Uterus (tissue), 4 donors: Measurements from ENCODE around the gene CPVL. TPM values are rescaled to one million over a fixed set of nuclear protein-coding genes. Genes with fewer than 3 reads are reported as not detected.
A peak's percentile ranks its signal among the peaks of the same experiment; 100 is the strongest.

ENCODE experiments used
- DNase-seq, 2 donors: peaks; one replicate each; pipeline ENCODE4 v3.0.0-alpha.2; 2019 to 2020
- H3K27ac ChIP-seq, 2 donors: fragments of 200-600 bp; sonication (generic); 1 replicate in 1 of 2; 2 replicates in 1 of 2; pipeline ENCODE4 v1.5.1; 2016 to 2018
- H3K27me3 ChIP-seq, 2 donors: fragments of 200-600 bp; sonication (generic); one replicate each; pipeline ENCODE4 v1.5.1; 2018 to 2019; ENCODE audit warnings: control low read depth in 1 of 2
- H3K36me3 ChIP-seq, 2 donors: fragments of 200-600 bp; sonication (generic); one replicate each; pipeline ENCODE4 v1.5.1; 2019; ENCODE audit warnings: control low read depth in 1 of 2
- H3K4me1 ChIP-seq, 2 donors: fragments of 200-600 bp; sonication (generic); one replicate each; pipeline ENCODE4 v1.5.1; 2018 to 2019; ENCODE audit warnings: control low read depth in 1 of 2
- H3K4me3 ChIP-seq, 2 donors: fragments of 200-600 bp; sonication (generic); 1 replicate in 1 of 2; 2 replicates in 1 of 2; pipeline ENCODE4 v1.5.1; 2018 to 2019; ENCODE audit warnings: mild to moderate bottlenecking in 1 of 2
- H3K9me3 ChIP-seq, 2 donors: fragments of 200-600 bp; sonication (generic); one replicate each; pipeline ENCODE4 v1.5.1; 2019; ENCODE audit warnings: control low read depth in 1 of 2
- CTCF ChIP-seq, 4 experiments: fragments of 200-600 bp in 2 of 4; fragments of 450-650 bp in 2 of 4; sonication (generic) in 2 of 4; IDR thresholded peaks; one replicate each; pipeline ENCODE4 v1.5.1; 2016 to 2019; ENCODE audit warnings: antibody characterized with exemption in 4 of 4, mild to moderate bottlenecking in 2 of 4, moderate library complexity in 1 of 4
- POLR2A ChIP-seq, 2 donors: fragments of 450-650 bp; IDR thresholded peaks; one replicate each; pipeline ENCODE4 v1.6.1; 2016; ENCODE audit warnings: antibody characterized with exemption in 2 of 2, mild to moderate bottlenecking in 1 of 2, moderate library complexity in 1 of 2
- intact Hi-C: fragments of 100-400 bp; cut with DNase I; formaldehyde crosslinking; loops from one replicate; pipeline ENCODE4 v1.15.1; 2023; ENCODE audit warnings: low total_unique reads
- total RNA-seq, 4 donors: library from RNA; depleted of rRNA in 3 of 4; stranded (reverse); fragments of >200 nt in 3 of 4; gene quantifications; one replicate each; pipeline versions ENCODE4 v1.1.0 to v1.2.4, GENCODE V29; 2014 to 2023
- donor health status: DM: yes; HTN: yes; CAD: no.

The CPVL gene
- total RNA-seq, 4 donors from 2014 or later: 8.5 to 21.1 (median 14.5) TPM

GRCh38 chr7:29038463-29038862 lies 107.9 kb downstream of the CPVL start:
- H3K27me3 ChIP-seq: no peaks in the 10 kb centered on the region
- H3K27ac ChIP-seq: peak overlapping the region in 1 of 2 donors; percentile 24
- H3K36me3 ChIP-seq: no peaks in the 10 kb centered on the region
- DNase-seq: no peak
- TF ChIP-seq POLR2A (IDR thresholded peaks at IDR 0.05) (no peak), CTCF (IDR thresholded peaks at IDR 0.05) (no peak)
- H3K4me1 ChIP-seq: no peaks in the 10 kb centered on the region
- intact Hi-C loops: no loop called here
- H3K4me3 ChIP-seq: no peak overlapping the region
- H3K9me3 ChIP-seq: no peaks in the 10 kb centered on the region

DNA sequence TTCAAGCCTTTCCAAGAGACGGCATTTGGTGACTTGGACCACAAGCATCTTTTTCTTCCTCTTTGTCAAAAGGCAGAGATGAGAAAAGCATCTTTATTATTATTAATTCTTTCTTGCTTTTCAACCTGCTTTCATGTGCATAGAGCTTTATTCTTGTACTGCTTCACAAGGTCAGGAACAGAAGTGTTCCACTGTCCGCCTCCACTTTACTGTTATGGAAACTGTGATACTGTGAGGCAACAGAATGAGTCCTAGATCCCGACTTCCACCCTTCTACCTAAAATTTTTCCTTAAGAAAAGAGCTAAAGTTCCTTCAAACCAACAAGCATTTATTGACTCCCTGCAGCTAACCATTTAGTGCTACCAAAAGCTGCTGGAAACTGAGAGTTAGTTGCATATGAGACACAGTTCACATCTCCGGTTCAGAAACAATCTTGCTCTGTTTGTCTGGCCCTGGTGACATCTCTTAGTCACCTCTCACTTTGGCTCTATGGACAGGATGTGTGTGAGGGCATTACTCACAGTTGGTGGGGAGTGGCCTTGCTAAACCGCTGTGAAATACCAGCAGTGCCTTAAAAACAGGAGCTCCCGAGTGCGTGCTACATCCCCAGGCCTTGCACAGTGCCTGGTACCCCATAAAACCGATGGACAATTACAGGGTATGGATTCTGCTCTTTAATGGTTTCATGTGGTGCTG lies 111.1 kb downstream of the CPVL start:
- no peak for TF ChIP-seq POLR2A (IDR thresholded peaks at IDR 0.05)
- Histone ChIP-seq H3K4me1 (no peaks in the 10 kb centered on the region), H3K27ac (no peak overlapping the region), H3K9me3 (no peaks in the 10 kb centered on the region), H3K36me3 (no peaks in the 10 kb centered on the region), H3K4me3 (no peak overlapping the region), H3K27me3 (no peaks in the 10 kb centered on the region)
- DNase-seq: no peak
- intact Hi-C loops: no loop called here

GRCh38 chr7:29033584-29033983 lies 112.8 kb downstream of the CPVL start:
- Histone ChIP-seq H3K36me3 (no peaks in the 10 kb centered on the region), H3K27me3 (no peaks in the 10 kb centered on the region), H3K4me1 (no peaks in the 10 kb centered on the region), H3K9me3 (no peaks in the 10 kb centered on the region), H3K27ac (no peak overlapping the region), H3K4me3 (no peak overlapping the region)
- intact Hi-C loops: no loop called here
- no peak for DNase-seq
- TF ChIP-seq POLR2A (IDR thresholded peaks at IDR 0.05): no peak
- no peak for TF ChIP-seq CTCF (IDR thresholded peaks at IDR 0.05)

- Histone ChIP-seq H3K9me3 (no peaks in the 10 kb centered on the region), H3K36me3 (no peaks in the 10 kb centered on the region), H3K27ac (no peak overlapping the region), H3K27me3 (no peaks in the 10 kb centered on the region), H3K4me3 (no peak overlapping the region), H3K4me1 (no peaks in the 10 kb centered on the region)
- DNase-seq: no peak
- TF ChIP-seq CTCF (IDR thresholded peaks at IDR 0.05) (no peak), POLR2A (IDR thresholded peaks at IDR 0.05) (no peak)
- intact Hi-C loops: no loop called here
Observed at GRCh38 chr7:29032146-29032545, 114.2 kb downstream of the CPVL start.

DNA sequence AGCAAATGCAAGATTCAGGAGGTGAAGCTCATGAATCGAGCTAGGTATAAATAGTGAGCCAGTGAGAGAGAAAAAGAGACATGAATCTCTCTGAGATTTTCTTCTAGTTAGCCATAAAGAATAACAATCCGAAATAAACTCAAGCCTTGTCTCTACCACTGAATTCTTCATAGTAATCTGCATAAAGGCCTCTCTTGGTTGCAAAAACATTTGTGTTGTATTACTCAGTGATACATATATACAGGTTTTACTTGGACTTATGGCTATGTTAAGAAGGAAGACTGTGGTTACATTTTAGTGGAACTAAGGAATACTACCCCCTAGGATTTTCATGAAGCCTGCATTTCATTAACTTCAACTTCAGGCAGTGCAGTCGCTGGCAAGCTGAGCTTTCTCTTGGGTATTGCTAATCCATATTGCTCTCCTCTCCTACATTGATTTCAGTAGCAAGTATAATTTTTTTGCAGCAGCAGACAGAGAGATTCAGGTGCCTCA lies 115.5 kb downstream of the CPVL start:
- no peaks in the 10 kb centered on the region for H3K27me3 ChIP-seq
- H3K4me3 ChIP-seq: no peak overlapping the region
- no peaks in the 10 kb centered on the region for H3K36me3 ChIP-seq
- intact Hi-C loops: no loop called here
- no peak overlapping the region for H3K27ac ChIP-seq
- no peaks in the 10 kb centered on the region for H3K9me3 ChIP-seq
- H3K4me1 ChIP-seq: no peaks in the 10 kb centered on the region
- no peak for DNase-seq
- TF ChIP-seq POLR2A (IDR thresholded peaks at IDR 0.05) (no peak), CTCF (IDR thresholded peaks at IDR 0.05) (no peak)
